Panc1 (cell line): Measurements from ENCODE around the gene DHX8. TPM values are rescaled to one million over a fixed set of nuclear protein-coding genes. Genes with fewer than 3 reads are reported as not detected.

Source experiments
- ATAC-seq: fragments of 200-7000 bp; cut with Tn5 transposase; 2 replicates; pipeline ENCODE4 v1.9.1; 2020; ENCODE audit warnings: mild to moderate bottlenecking, moderate library complexity
- BruUV-seq: library from RNA; stranded (reverse); fragments of 400-500 nt; replicated peaks from 2 replicates; lab custom pipeline; 2021; lab: Mats Ljungman, UMichigan
- CTCF ChIA-PET: fragments of 300-600 bp; sonication (Branson Sonifier 250); formaldehyde crosslinking; loops from one replicate; lab custom pipeline; 2022; ENCODE audit warnings: antibody characterized with exemption; lab: Charles Lee
- POLR2A ChIA-PET: fragments of 300-600 bp; sonication (Branson Sonifier 250); formaldehyde crosslinking; loops from one replicate; lab custom pipeline; 2022; ENCODE audit warnings: antibody characterized with exemption; lab: Charles Lee
- DNase-seq: peaks from one replicate; pipeline ENCODE4 v3.0.0-alpha.2; 2010; ENCODE audit warnings: low read depth, low spot score
- H3K27ac ChIP-seq: 2 replicates; pipeline ENCODE4 v1.5.1; 2011; ENCODE audit warnings: mild to moderate bottlenecking, low read length, inconsistent platforms
- H3K27me3 ChIP-seq: fragments of 200-500 bp; sonication (Bioruptor generic); 2 replicates; pipeline ENCODE4 v1.6.0; 2014; ENCODE audit warnings: low read length, inconsistent platforms; ENCODE audit not compliant: control insufficient read depth, insufficient read depth
- H3K36me3 ChIP-seq: fragments of 200-500 bp; sonication (Bioruptor generic); 2 replicates; pipeline ENCODE4 v1.5.1; 2014; ENCODE audit warnings: inconsistent platforms, mild to moderate bottlenecking, low read length, moderate library complexity; ENCODE audit not compliant: control insufficient read depth, insufficient read depth
- H3K4me1 ChIP-seq: 2 replicates; pipeline ENCODE4 v1.5.1; 2011; ENCODE audit warnings: inconsistent platforms, mild to moderate bottlenecking, low read length, moderate library complexity; ENCODE audit not compliant: control insufficient read depth, insufficient read depth
- H3K4me3 ChIP-seq, 2 experiments: 2 replicates each; pipeline ENCODE4 v1.5.1; 2011 to 2012; ENCODE audit warnings: low read depth in 2 of 2, low read length in 2 of 2, mild to moderate bottlenecking in 2 of 2, inconsistent platforms in 1 of 2, moderate library complexity in 1 of 2
- H3K9me3 ChIP-seq: fragments of 200-500 bp; sonication (Bioruptor generic); 2 replicates; pipeline ENCODE4 v1.5.1; 2014; ENCODE audit warnings: low read depth, mild to moderate bottlenecking, inconsistent platforms, low read length, moderate library complexity; ENCODE audit not compliant: control insufficient read depth, insufficient read depth
- POLR2AphosphoS5 ChIP-seq: IDR thresholded peaks from 2 replicates; pipeline ENCODE4 v1.6.1; 2012; ENCODE audit warnings: mild to moderate bottlenecking, low read depth, low read length, moderate library complexity
- SIN3A ChIP-seq: IDR thresholded peaks from 2 replicates; pipeline ENCODE4 v1.6.1; 2012; ENCODE audit warnings: low read depth, mild to moderate bottlenecking, low read length, moderate library complexity, borderline replicate concordance; ENCODE audit not compliant: insufficient read depth
- TCF7L2 ChIP-seq: IDR thresholded peaks from 2 replicates; pipeline ENCODE4 v1.6.1; 2011; ENCODE audit warnings: mild to moderate bottlenecking, low read depth, low read length, inconsistent platforms
- in situ Hi-C: cut with HindIII; loops from 2 replicates; pipeline ENCODE4 v1.10.0; 2016; ENCODE audit warnings: low sequenced_read_pairs, low pct_unique_long_range_greater_than_20kb
- intact Hi-C: fragments of 100-400 bp; cut with micrococcal nuclease; formaldehyde crosslinking; loops from one replicate; pipeline ENCODE4 v1.10.0; 2022; ENCODE audit not compliant: unreplicated experiment
- total RNA-seq: library from RNA; stranded (reverse); gene quantifications from one replicate; pipeline ENCODE4 v1.2.1, GENCODE V29; 2021; ENCODE audit not compliant: unreplicated experiment
- TF ChIP-seq, protein P1 (sequence below), 2 experiments: IDR thresholded peaks; 2 replicates each; pipeline ENCODE4 v1.6.1; 2011 to 2012; ENCODE audit warnings: low read depth in 2 of 2, control low read depth in 1 of 2, low read length in 1 of 2, mild to moderate bottlenecking in 1 of 2, moderate library complexity in 1 of 2; ENCODE audit not compliant: insufficient read depth in 1 of 2
- TF ChIP-seq, protein P2 (sequence below): fragments of 450-650 bp; IDR thresholded peaks from 2 replicates; pipeline ENCODE4 v1.5.1; 2017; ENCODE audit warnings: mild to moderate bottlenecking

DHX8 gene
- total RNA-seq, 1 experiment from 2014 or later, result 45.6 TPM

DNA sequence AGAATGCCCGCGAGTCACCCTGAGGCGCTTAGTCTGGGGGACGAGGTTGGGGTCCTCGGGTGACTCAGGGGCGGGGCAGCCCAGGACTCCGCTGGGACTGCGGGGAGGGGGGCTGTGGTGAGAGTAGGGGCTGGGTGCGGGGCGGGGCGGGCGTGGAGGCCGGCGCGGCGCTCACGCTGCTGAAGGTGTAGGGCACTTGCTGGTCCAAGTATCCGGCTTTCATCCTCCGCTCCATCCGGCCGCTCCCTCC lies 61.5 kb downstream of the DHX8 start:
- ChIA-PET POLR2A (interaction anchor here (0.6 kb wide), 1 partner anchor 576 kb away, joined by 5 read pairs; no protein-coding TSS in a partner anchor), CTCF (no interaction called here)
- Histone ChIP-seq H3K27me3 (no peaks in the 10 kb centered on the region), H3K27ac (no peak overlapping the region), H3K4me1 (peaks cover 9% of the 10 kb centered on the region; the same call in 1 of the 2 replicates), H3K36me3 (no peaks in the 10 kb centered on the region; the same call in 1 of the 2 replicates), H3K9me3 (no peaks in the 10 kb centered on the region), H3K4me3 (peak overlapping the region; percentile 54 to 63)
- intact Hi-C loops, result no loop called here
- DNase-seq (no peak), ATAC-seq (peak; percentile 52)
- in situ Hi-C loops, result no loop called here
- TF ChIP-seq TCF7L2 (no peak), SIN3A (no peak), POLR2AphosphoS5 (no peak)
- TF ChIP-seq, protein P1, sequence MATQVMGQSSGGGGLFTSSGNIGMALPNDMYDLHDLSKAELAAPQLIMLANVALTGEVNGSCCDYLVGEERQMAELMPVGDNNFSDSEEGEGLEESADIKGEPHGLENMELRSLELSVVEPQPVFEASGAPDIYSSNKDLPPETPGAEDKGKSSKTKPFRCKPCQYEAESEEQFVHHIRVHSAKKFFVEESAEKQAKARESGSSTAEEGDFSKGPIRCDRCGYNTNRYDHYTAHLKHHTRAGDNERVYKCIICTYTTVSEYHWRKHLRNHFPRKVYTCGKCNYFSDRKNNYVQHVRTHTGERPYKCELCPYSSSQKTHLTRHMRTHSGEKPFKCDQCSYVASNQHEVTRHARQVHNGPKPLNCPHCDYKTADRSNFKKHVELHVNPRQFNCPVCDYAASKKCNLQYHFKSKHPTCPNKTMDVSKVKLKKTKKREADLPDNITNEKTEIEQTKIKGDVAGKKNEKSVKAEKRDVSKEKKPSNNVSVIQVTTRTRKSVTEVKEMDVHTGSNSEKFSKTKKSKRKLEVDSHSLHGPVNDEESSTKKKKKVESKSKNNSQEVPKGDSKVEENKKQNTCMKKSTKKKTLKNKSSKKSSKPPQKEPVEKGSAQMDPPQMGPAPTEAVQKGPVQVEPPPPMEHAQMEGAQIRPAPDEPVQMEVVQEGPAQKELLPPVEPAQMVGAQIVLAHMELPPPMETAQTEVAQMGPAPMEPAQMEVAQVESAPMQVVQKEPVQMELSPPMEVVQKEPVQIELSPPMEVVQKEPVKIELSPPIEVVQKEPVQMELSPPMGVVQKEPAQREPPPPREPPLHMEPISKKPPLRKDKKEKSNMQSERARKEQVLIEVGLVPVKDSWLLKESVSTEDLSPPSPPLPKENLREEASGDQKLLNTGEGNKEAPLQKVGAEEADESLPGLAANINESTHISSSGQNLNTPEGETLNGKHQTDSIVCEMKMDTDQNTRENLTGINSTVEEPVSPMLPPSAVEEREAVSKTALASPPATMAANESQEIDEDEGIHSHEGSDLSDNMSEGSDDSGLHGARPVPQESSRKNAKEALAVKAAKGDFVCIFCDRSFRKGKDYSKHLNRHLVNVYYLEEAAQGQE (IDR thresholded peaks at IDR 0.05; ENCODE audit: insufficient read depth in 1 of 2, low read depth in 2 of 2, low read length in 1 of 2), result no peak
- TF ChIP-seq, protein P2, sequence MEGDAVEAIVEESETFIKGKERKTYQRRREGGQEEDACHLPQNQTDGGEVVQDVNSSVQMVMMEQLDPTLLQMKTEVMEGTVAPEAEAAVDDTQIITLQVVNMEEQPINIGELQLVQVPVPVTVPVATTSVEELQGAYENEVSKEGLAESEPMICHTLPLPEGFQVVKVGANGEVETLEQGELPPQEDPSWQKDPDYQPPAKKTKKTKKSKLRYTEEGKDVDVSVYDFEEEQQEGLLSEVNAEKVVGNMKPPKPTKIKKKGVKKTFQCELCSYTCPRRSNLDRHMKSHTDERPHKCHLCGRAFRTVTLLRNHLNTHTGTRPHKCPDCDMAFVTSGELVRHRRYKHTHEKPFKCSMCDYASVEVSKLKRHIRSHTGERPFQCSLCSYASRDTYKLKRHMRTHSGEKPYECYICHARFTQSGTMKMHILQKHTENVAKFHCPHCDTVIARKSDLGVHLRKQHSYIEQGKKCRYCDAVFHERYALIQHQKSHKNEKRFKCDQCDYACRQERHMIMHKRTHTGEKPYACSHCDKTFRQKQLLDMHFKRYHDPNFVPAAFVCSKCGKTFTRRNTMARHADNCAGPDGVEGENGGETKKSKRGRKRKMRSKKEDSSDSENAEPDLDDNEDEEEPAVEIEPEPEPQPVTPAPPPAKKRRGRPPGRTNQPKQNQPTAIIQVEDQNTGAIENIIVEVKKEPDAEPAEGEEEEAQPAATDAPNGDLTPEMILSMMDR, result no peak
- no TSS peak for BruUV-seq

DNA sequence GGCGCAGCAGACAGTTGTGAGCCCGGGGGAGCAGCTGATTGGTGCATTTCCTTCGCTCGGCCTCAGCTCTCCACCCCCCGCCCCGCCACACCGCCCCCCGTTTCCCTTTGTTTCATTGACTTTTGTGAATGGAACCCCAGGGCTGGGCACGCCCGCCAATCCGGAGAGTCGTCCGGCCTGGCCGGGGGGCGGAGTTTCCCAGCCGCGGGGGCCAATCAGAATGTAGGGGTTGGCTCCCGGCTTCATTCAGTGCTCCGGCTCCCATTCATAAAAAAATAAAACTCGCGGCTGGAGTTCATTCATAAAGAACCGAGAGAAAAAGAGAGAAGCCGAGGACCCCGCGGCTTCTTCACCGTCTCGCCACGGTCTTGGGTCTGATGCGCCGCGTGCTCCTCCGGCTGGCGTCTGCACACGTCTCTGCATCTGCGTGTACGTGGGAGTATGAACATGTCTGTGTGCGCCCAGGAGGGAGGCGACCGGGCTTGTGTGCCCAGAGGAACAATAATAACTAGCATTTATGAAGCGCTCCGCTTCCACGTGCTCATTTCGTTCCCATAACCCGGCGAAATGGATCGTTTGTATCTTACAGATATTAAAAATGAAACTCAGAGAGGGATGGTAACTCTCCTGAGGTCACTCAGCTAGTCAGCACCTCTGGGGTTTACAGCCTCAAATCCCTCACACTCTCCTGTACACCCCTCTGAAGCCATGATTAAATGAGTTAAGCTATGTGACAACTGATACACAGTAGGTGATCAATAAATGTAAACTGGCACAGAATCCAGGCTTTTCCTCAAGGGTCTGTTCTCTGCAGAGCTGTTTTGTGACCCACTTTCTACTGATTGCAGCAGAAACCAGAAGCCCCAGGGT lies 62.8 kb downstream of the DHX8 start, which contains the start of gene ETV4:
ETV4 (minus strand) TSS at position 22 of the 870 bp plus-strand sequence. CDS start 723 bp downstream, outside the sequence.
- CTCF ChIA-PET, result no interaction called here
- no TSS peak for BruUV-seq

More for the DNA sequence above, 62.8 kb downstream of the DHX8 start, which contains the start of gene ETV4:
- H3K4me1 ChIP-seq, result peaks cover 9% of the 10 kb centered on the region; the same call in 1 of the 2 replicates
- TF ChIP-seq TCF7L2 (no peak), POLR2AphosphoS5 (no peak), SIN3A (no peak)
- TF ChIP-seq, protein P1 (IDR thresholded peaks at IDR 0.05; ENCODE audit: insufficient read depth in 1 of 2, low read depth in 2 of 2, low read length in 1 of 2), result no peak
- TF ChIP-seq, protein P2, result no peak
- ATAC-seq (peak; percentile 90), DNase-seq (no peak)
- H3K27me3 ChIP-seq, result no peaks in the 10 kb centered on the region
- POLR2A ChIA-PET, result interaction anchor here (0.6 kb wide), 1 partner anchor 60 kb away, joined by 3 read pairs; no protein-coding TSS in a partner anchor
- intact Hi-C loops, result no loop called here
- in situ Hi-C loops, result no loop called here
- peak within 1 kb of the TSS; percentile 54 to 63 for H3K4me3 ChIP-seq
- H3K9me3 ChIP-seq, result no peaks in the 10 kb centered on the region
- no peaks in the 10 kb centered on the region; the same call in 1 of the 2 replicates for H3K36me3 ChIP-seq
- H3K27ac ChIP-seq, result no peak within 1 kb of the TSS
